PC-3 (cell line): ENCODE measurements around the gene CENPO.

ENCODE experiments used
- CTCF ChIP-seq: fragments of 300-600 bp; sonication (generic); conservative IDR thresholded peaks from 2 replicates; pipeline ENCODE4 v1.5.1; 2017; ENCODE audit warnings: antibody characterized with exemption, low read depth, mild to moderate bottlenecking, low read length
- EZH2 ChIP-seq: fragments of 300-600 bp; sonication (generic); IDR thresholded peaks from one replicate; pipeline ENCODE4 v1.6.1; 2017; ENCODE audit warnings: antibody characterized with exemption, mild to moderate bottlenecking, low read length; ENCODE audit not compliant: unreplicated experiment

GRCh38 chr2:24840164-24840869, 47.1 kb downstream of the CENPO start:
- no peak for TF ChIP-seq CTCF
- no peak for TF ChIP-seq EZH2
